T-helper 2 cell treated with Interferon-gamma antibody and Interleukin-4, amounts not matched to agents 100 ng/mL and 5 ng/mL, for 36 hours (primary cell): Measurements from ENCODE around the gene RAD1. TPM values are rescaled to one million over a fixed set of nuclear protein-coding genes. Genes with fewer than 3 reads are reported as not detected.

Experiments used
- intact Hi-C: fragments of 100-400 bp; cut with micrococcal nuclease; formaldehyde crosslinking; loops from one replicate; pipeline ENCODE4 v1.15.1; 2023
- total RNA-seq: library from RNA; stranded (reverse); gene quantifications from 2 replicates; pipeline ENCODE4 v1.2.3, GENCODE V29; 2022

The RAD1 gene
- total RNA-seq, 1 donor from 2014 or later, result 32.3 TPM

GRCh38 chr5:34918025-34918424 is 2.7 kb upstream of the RAD1 start:
- intact Hi-C loops, result loop anchor here (5.0 kb wide), 2 partner anchors 939 to 1959 kb away; partner anchors contain the start of genes IL7R and NIPBL

GRCh38 chr5:34916518-34916917 is 1.2 kb upstream of the RAD1 start:
- intact Hi-C loops, result loop anchor here (5.0 kb wide), 2 partner anchors 941 to 1961 kb away; partner anchors contain the start of genes IL7R and NIPBL

- intact Hi-C loops, result loop anchor here (1.0 to 5.0 kb wide), 7 partner anchors 8 to 1961 kb away; partner anchors contain the start of genes AMACR, DNAJC21, IL7R and NIPBL
Measured at GRCh38 chr5:34915856-34916192, 520 bp upstream of the RAD1 start.

GRCh38 chr5:34914671-34915138 is 599 bp downstream of the RAD1 start:
- intact Hi-C loops, result loop anchor here (1.0 to 5.0 kb wide), 7 partner anchors 10 to 1963 kb away; partner anchors contain the start of genes AMACR, DNAJC21, IL7R and NIPBL

- intact Hi-C loops, result no loop called here
Measured at GRCh38 chr5:34913072-34913471, 2.2 kb downstream of the RAD1 start.

GRCh38 chr5:34905564-34905963 is 9.7 kb downstream of the RAD1 start:
- intact Hi-C loops, result no loop called here

- intact Hi-C loops, result no loop called here
Measured at GRCh38 chr5:34903260-34903659, 12.0 kb downstream of the RAD1 start.

- intact Hi-C loops, result no loop called here
Measured at GRCh38 chr5:34900652-34901051, 14.7 kb downstream of the RAD1 start.

GRCh38 chr5:34899066-34899465 is 16.2 kb downstream of the RAD1 start:
- intact Hi-C loops, result no loop called here

GRCh38 chr5:34898258-34898895 is 16.9 kb downstream of the RAD1 start:
- intact Hi-C loops, result loop anchor here (1.0 kb wide), 3 partner anchors 375 to 424 kb away; no protein-coding TSS in a partner anchor

GRCh38 chr5:34897646-34898045 is 17.7 kb downstream of the RAD1 start:
- intact Hi-C loops, result loop anchor here (1.0 kb wide), 3 partner anchors 374 to 423 kb away; no protein-coding TSS in a partner anchor

- intact Hi-C loops, result no loop called here
Measured at GRCh38 chr5:34895641-34896419, 19.5 kb downstream of the RAD1 start.

- intact Hi-C loops, result no loop called here
Measured at GRCh38 chr5:34894716-34895115, 20.6 kb downstream of the RAD1 start.

GRCh38 chr5:34892414-34892813 is 22.9 kb downstream of the RAD1 start:
- intact Hi-C loops, result no loop called here

- intact Hi-C loops, result no loop called here
Measured at GRCh38 chr5:34891981-34892380, 23.3 kb downstream of the RAD1 start.

- intact Hi-C loops, result no loop called here
Measured at GRCh38 chr5:34889394-34889793, 25.9 kb downstream of the RAD1 start.

GRCh38 chr5:34886392-34887119 is 28.7 kb downstream of the RAD1 start:
- intact Hi-C loops, result no loop called here

GRCh38 chr5:34881246-34881645 is 34.1 kb downstream of the RAD1 start:
- intact Hi-C loops, result no loop called here

GRCh38 chr5:34876275-34876674 is 39.0 kb downstream of the RAD1 start:
- intact Hi-C loops, result no loop called here

- intact Hi-C loops, result no loop called here
Measured at GRCh38 chr5:34870382-34870781, 44.9 kb downstream of the RAD1 start.

GRCh38 chr5:34869256-34869655 is 46.0 kb downstream of the RAD1 start:
- intact Hi-C loops, result no loop called here

GRCh38 chr5:34868791-34869190 is 46.5 kb downstream of the RAD1 start:
- intact Hi-C loops, result no loop called here
